Muscle layer of colon (tissue), 2 donors: Measurements from ENCODE around the gene GABRB1.

ENCODE experiments used
- H3K27ac ChIP-seq: one replicate; pipeline ENCODE4 v1.7.0; 2013; ENCODE audit warnings: low read depth, mild to moderate bottlenecking, low read length, moderate library complexity
- H3K27me3 ChIP-seq, 2 donors: one replicate each; pipeline ENCODE4 v1.7.0; 2013; ENCODE audit warnings: low read length in 2 of 2, mild to moderate bottlenecking in 2 of 2; ENCODE audit not compliant: insufficient read depth in 2 of 2, control insufficient read depth in 1 of 2
- H3K36me3 ChIP-seq: one replicate; pipeline ENCODE4 v1.7.0; 2013; ENCODE audit warnings: mild to moderate bottlenecking, low read length; ENCODE audit not compliant: insufficient read depth
- H3K4me1 ChIP-seq: one replicate; pipeline ENCODE4 v1.7.0; 2013; ENCODE audit warnings: mild to moderate bottlenecking, low read length; ENCODE audit not compliant: insufficient read depth
- H3K4me3 ChIP-seq, 2 donors: one replicate each; pipeline ENCODE4 v1.7.0; 2013; ENCODE audit warnings: low read length in 2 of 2, low read depth in 1 of 2, mild to moderate bottlenecking in 1 of 2, moderate library complexity in 1 of 2
- H3K9ac ChIP-seq: one replicate; pipeline ENCODE4 v1.7.0; 2013; ENCODE audit warnings: low read length
- H3K9me3 ChIP-seq: one replicate; pipeline ENCODE4 v1.7.0; 2013; ENCODE audit warnings: mild to moderate bottlenecking, low read length
- donor health status: abdominal sarcoma.
- donor health status: Adenocarcinoma of cecum.

GABRB1 gene

GRCh38 chr4:47313384-47313783, 282.0 kb downstream of the GABRB1 start:
- Histone ChIP-seq H3K4me3 (no peak overlapping the region), H3K4me1 (no peaks in the 10 kb centered on the region), H3K9me3 (no peaks in the 10 kb centered on the region), H3K9ac (no peak overlapping the region), H3K36me3 (no peaks in the 10 kb centered on the region), H3K27ac (no peak overlapping the region), H3K27me3 (no peaks in the 10 kb centered on the region)

- Histone ChIP-seq H3K27ac (no peak overlapping the region), H3K9ac (no peak overlapping the region), H3K4me3 (no peak overlapping the region), H3K27me3 (no peaks in the 10 kb centered on the region), H3K4me1 (no peaks in the 10 kb centered on the region), H3K36me3 (no peaks in the 10 kb centered on the region), H3K9me3 (no peaks in the 10 kb centered on the region)
Observed at GRCh38 chr4:47315346-47315745, 284.0 kb downstream of the GABRB1 start.

- Histone ChIP-seq H3K36me3 (no peaks in the 10 kb centered on the region), H3K27me3 (no peaks in the 10 kb centered on the region), H3K9ac (no peak overlapping the region), H3K4me1 (no peaks in the 10 kb centered on the region), H3K27ac (no peak overlapping the region), H3K9me3 (no peaks in the 10 kb centered on the region), H3K4me3 (no peak overlapping the region)
Observed at GRCh38 chr4:47326025-47326424, 294.7 kb downstream of the GABRB1 start.

GRCh38 chr4:47330866-47331265, 299.5 kb downstream of the GABRB1 start:
- Histone ChIP-seq H3K27me3 (no peaks in the 10 kb centered on the region), H3K4me3 (no peak overlapping the region), H3K9me3 (no peaks in the 10 kb centered on the region), H3K36me3 (no peaks in the 10 kb centered on the region), H3K4me1 (no peaks in the 10 kb centered on the region), H3K9ac (no peak overlapping the region), H3K27ac (no peak overlapping the region)

DNA sequence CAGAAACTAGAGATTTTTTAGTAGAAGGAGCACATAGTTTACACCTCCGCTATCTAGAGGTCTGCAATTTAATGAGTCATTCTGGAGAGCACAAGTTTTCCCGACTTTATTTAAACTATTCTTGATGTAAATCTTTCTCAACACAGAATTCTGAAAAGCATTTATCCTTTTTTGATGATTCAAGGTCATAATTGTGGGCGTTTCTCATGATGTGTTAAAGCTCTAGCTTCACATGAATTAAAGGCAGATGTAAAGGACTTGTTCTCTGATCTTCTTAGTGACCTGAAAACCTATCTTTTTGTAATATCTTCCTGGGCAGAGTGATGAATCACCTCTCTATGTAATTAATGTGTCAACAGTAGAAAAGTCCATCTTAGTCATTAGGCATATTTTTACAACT, 303.3 kb downstream of the GABRB1 start:
- H3K27me3 ChIP-seq = no peaks in the 10 kb centered on the region
- no peak overlapping the region for H3K4me3 ChIP-seq
- H3K9ac ChIP-seq = no peak overlapping the region
- no peaks in the 10 kb centered on the region for H3K36me3 ChIP-seq
- H3K27ac ChIP-seq = no peak overlapping the region
- no peaks in the 10 kb centered on the region for H3K9me3 ChIP-seq
- no peaks in the 10 kb centered on the region for H3K4me1 ChIP-seq

- Histone ChIP-seq H3K9ac (no peak overlapping the region), H3K36me3 (no peaks in the 10 kb centered on the region), H3K27ac (no peak overlapping the region), H3K27me3 (no peaks in the 10 kb centered on the region), H3K9me3 (no peaks in the 10 kb centered on the region), H3K4me3 (no peak overlapping the region), H3K4me1 (no peaks in the 10 kb centered on the region)
Observed at GRCh38 chr4:47337893-47338292, 306.5 kb downstream of the GABRB1 start.

GRCh38 chr4:47340914-47341313, 309.5 kb downstream of the GABRB1 start:
- no peaks in the 10 kb centered on the region for H3K27me3 ChIP-seq
- H3K4me1 ChIP-seq = no peaks in the 10 kb centered on the region
- no peak overlapping the region for H3K9ac ChIP-seq
- no peak overlapping the region for H3K4me3 ChIP-seq
- no peaks in the 10 kb centered on the region for H3K9me3 ChIP-seq
- no peak overlapping the region for H3K27ac ChIP-seq
- no peaks in the 10 kb centered on the region for H3K36me3 ChIP-seq

GRCh38 chr4:47342796-47343195, 311.4 kb downstream of the GABRB1 start:
- Histone ChIP-seq H3K36me3 (no peaks in the 10 kb centered on the region), H3K4me3 (no peak overlapping the region), H3K9me3 (no peaks in the 10 kb centered on the region), H3K27me3 (no peaks in the 10 kb centered on the region), H3K4me1 (no peaks in the 10 kb centered on the region), H3K27ac (no peak overlapping the region), H3K9ac (no peak overlapping the region)

- no peaks in the 10 kb centered on the region for H3K36me3 ChIP-seq
- no peak overlapping the region for H3K4me3 ChIP-seq
Observed at GRCh38 chr4:47349326-47349725, 318.0 kb downstream of the GABRB1 start.

DNA sequence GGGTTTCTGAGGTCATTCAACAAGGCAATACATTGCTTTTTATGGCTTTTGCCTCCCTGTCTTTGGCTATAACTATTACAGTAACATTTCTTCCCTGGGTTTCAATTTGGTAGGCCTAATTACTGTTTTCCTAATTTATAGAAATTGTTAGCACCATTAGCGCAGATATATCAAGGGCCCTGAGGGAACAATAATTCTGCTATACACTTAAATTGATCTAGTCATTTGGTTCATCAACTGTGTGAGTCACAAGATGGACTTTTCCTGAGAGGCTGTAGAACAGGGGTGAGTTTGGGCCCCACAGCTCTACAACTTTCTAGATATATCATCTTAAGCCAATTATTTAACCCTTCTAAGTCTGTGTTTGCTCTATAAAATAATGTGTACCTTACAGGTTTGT, 324.2 kb downstream of the GABRB1 start:
- no peak overlapping the region for H3K4me3 ChIP-seq
- H3K36me3 ChIP-seq = no peaks in the 10 kb centered on the region
- no peaks in the 10 kb centered on the region for H3K9me3 ChIP-seq
- no peak overlapping the region for H3K9ac ChIP-seq
- no peak overlapping the region for H3K27ac ChIP-seq
- H3K4me1 ChIP-seq = no peaks in the 10 kb centered on the region
- H3K27me3 ChIP-seq = no peaks in the 10 kb centered on the region

More at GRCh38 chr4:47349326-47349725, 318.0 kb downstream of the GABRB1 start:
- Histone ChIP-seq H3K9me3 (no peaks in the 10 kb centered on the region), H3K27ac (no peak overlapping the region), H3K9ac (no peak overlapping the region), H3K27me3 (no peaks in the 10 kb centered on the region), H3K4me1 (no peaks in the 10 kb centered on the region)

DNA sequence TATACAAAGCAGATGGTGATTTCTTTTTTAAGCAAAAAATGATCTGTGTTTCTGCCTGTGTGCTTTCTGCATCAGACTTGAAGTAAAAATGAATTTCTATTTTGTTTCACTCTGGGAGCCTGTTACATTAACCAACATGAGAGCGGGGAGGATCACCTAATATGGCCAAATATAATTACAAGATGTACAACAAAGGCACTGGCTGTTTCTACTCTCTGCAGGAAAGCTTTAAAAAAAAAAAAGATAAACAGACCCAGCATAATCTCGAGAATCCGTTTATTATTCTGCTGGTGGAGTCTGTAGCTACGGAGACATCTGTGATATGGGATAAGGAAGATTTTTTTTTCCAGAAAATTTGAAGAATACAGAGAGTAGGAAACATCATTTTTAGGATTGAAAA, 328.5 kb downstream of the GABRB1 start:
- Histone ChIP-seq H3K9me3 (no peaks in the 10 kb centered on the region), H3K4me1 (no peaks in the 10 kb centered on the region), H3K36me3 (no peaks in the 10 kb centered on the region), H3K27me3 (no peaks in the 10 kb centered on the region), H3K4me3 (no peak overlapping the region), H3K9ac (no peak overlapping the region), H3K27ac (no peak overlapping the region)

- Histone ChIP-seq H3K4me3 (no peak overlapping the region), H3K9ac (no peak overlapping the region), H3K27ac (no peak overlapping the region), H3K9me3 (no peaks in the 10 kb centered on the region), H3K27me3 (no peaks in the 10 kb centered on the region), H3K4me1 (no peaks in the 10 kb centered on the region), H3K36me3 (no peaks in the 10 kb centered on the region)
Observed at GRCh38 chr4:47367761-47368160, 336.4 kb downstream of the GABRB1 start.
